GM23248 (cell line): Measurements from ENCODE around the gene ARHGAP24.

ENCODE experiments used
- EZH2 ChIP-seq: fragments of 200-600 bp; sonication (generic); IDR thresholded peaks from 2 replicates; pipeline ENCODE4 v1.6.1; 2018; ENCODE audit warnings: antibody characterized with exemption, mild to moderate bottlenecking; ENCODE audit not compliant: insufficient read depth, poor library complexity, severe bottlenecking
- EZH2phosphoT487 ChIP-seq: fragments of 200-600 bp; sonication (generic); IDR thresholded peaks from 2 replicates; pipeline ENCODE4 v1.6.1; 2018; ENCODE audit warnings: antibody characterized with exemption, moderate library complexity, mild to moderate bottlenecking, low read depth; ENCODE audit not compliant: insufficient read depth

GRCh38 chr4:85740431-85740861, 265.5 kb downstream of the ARHGAP24 start:
- TF ChIP-seq EZH2: no peak
- TF ChIP-seq EZH2phosphoT487: no peak
